Type B pancreatic cell (in vitro differentiated cells): ENCODE results near the gene MEIS3. TPM values are rescaled to one million over a fixed set of nuclear protein-coding genes. Genes with fewer than 3 reads are reported as not detected.

ENCODE experiments used
- DNase-seq: peaks from one replicate; pipeline ENCODE4 v3.0.0; 2021; ENCODE audit warnings: mixed read lengths; ENCODE audit not compliant: unreplicated experiment; ENCODE audit errors: extremely low spot score
- H3K27ac Mint-ChIP-seq: 2 replicates; pipeline ENCODE4 v1.8.0; 2021; ENCODE audit warnings: mild to moderate bottlenecking, mixed read lengths
- H3K27me3 Mint-ChIP-seq: 2 replicates; pipeline ENCODE4 v1.8.0; 2021; ENCODE audit warnings: mixed read lengths
- H3K36me3 Mint-ChIP-seq: 2 replicates; pipeline ENCODE4 v1.8.0; 2021; ENCODE audit warnings: mixed read lengths
- H3K4me1 Mint-ChIP-seq: one replicate; pipeline ENCODE4 v1.8.0; 2021; ENCODE audit warnings: mixed read lengths; ENCODE audit not compliant: unreplicated experiment
- H3K4me3 Mint-ChIP-seq: 2 replicates; pipeline ENCODE4 v1.8.0; 2021; ENCODE audit warnings: mild to moderate bottlenecking, mixed read lengths
- H3K9me3 Mint-ChIP-seq: 2 replicates; pipeline ENCODE4 v1.8.0; 2021; ENCODE audit warnings: mixed read lengths
- total RNA-seq: library from RNA; stranded (reverse); gene quantifications from 2 replicates; pipeline ENCODE4 v1.2.1, GENCODE V29; 2021; ENCODE audit warnings: low replicate concordance
- TF ChIP-seq, protein P1 (sequence below): fragments of 200-600 bp; sonication (generic); conservative IDR thresholded peaks from 2 replicates; pipeline ENCODE4 v1.5.0; 2021; ENCODE audit warnings: antibody characterized with exemption, mild to moderate bottlenecking

The MEIS3 gene
- total RNA-seq, 1 donor from 2014 or later: 43.2 TPM

DNA sequence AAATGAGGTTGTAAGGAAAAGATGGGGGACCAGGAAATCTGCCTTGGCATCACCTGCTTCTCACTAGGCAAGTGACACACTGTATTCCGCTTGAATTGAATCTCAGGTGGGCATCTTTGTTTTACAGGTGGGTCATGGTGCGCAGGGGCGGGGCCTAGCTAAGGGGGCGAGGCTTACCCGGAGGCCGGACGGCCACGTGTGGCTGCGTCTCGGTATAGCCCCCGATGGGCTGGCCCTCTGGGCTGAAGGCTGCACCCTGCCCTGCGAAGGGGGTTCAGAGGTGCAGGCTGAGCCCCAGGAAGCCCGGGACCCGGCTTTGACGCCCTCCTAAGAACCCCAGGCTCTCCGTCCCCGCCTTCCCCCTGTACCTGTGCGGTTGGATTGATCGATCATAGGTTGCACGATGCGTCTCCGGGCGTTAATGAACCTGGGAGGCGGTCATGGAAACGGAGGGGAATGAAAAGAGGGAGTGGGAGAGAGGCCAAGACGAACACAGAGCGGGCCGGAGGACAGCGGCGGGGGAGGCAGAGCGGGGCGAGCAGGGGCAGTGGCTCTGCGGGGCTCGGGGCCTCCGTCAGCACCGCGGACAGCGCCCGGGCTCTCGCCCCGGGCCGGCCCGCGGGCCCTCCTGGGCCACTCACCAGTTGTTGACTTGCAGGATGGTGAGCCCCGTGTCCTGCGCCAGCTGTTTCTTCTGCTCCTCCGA is 12.5 kb downstream of the MEIS3 start:
- Mint-ChIP-seq H3K4me1 (no peaks in the 10 kb centered on the region), H3K36me3 (no peaks in the 10 kb centered on the region), H3K4me3 (no peak overlapping the region), H3K27me3 (peaks cover 27% of the 10 kb centered on the region), H3K9me3 (no peaks in the 10 kb centered on the region), H3K27ac (no peak overlapping the region)
- TF ChIP-seq, protein P1, sequence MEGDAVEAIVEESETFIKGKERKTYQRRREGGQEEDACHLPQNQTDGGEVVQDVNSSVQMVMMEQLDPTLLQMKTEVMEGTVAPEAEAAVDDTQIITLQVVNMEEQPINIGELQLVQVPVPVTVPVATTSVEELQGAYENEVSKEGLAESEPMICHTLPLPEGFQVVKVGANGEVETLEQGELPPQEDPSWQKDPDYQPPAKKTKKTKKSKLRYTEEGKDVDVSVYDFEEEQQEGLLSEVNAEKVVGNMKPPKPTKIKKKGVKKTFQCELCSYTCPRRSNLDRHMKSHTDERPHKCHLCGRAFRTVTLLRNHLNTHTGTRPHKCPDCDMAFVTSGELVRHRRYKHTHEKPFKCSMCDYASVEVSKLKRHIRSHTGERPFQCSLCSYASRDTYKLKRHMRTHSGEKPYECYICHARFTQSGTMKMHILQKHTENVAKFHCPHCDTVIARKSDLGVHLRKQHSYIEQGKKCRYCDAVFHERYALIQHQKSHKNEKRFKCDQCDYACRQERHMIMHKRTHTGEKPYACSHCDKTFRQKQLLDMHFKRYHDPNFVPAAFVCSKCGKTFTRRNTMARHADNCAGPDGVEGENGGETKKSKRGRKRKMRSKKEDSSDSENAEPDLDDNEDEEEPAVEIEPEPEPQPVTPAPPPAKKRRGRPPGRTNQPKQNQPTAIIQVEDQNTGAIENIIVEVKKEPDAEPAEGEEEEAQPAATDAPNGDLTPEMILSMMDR: no peak
- no peak for DNase-seq

DNA sequence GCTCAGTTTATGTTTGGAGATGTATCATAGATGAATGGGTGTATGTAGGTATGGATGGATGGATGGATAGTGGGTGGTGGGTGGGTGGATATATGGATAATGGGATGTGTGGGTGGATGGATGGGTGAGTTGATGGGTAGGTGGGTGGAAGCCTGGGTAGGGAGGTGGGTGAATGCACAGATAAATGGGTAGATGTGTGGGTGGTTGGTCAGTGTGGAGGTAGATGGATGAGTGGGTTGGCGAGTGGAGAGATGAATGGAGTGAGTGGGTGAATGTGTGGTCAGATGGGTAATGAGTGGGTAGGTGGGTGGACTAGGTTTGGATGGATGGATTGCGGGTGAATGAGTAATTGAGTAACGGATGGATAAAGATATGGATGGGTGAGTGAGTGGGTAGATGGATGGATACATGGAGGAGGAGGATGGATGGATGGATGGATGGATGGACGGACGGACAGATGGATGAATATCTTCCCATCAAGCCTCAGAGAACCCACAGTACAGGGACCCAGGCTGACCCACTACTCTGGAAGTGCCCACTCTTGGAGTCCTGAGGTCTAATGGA is 13.4 kb downstream of the MEIS3 start:
- DNase-seq: no peak
- Mint-ChIP-seq H3K9me3 (no peaks in the 10 kb centered on the region), H3K27me3 (peaks cover 27% of the 10 kb centered on the region), H3K4me3 (no peak overlapping the region), H3K36me3 (no peaks in the 10 kb centered on the region), H3K4me1 (no peaks in the 10 kb centered on the region), H3K27ac (no peak overlapping the region)
- TF ChIP-seq, protein P1: no peak

DNA sequence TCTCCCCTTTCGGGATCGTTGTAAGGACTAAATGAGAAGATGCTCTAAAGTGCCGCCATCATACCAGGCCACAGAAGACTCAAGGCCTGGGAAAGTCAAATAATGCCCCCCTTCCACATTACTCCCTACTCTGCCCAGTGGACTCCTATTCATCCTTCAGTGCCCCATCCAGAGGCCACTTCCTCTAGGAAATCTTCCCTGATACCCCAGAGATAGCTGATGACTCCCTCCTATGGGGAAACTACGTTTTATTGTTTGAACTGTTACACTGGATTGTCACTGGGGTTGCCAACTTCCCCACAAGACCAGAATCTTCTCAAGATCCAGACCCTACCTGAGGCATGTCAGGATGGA is 14.2 kb downstream of the MEIS3 start:
- H3K4me1 Mint-ChIP-seq: no peaks in the 10 kb centered on the region
- TF ChIP-seq, protein P1: no peak
- H3K27ac Mint-ChIP-seq: no peak overlapping the region
- no peaks in the 10 kb centered on the region for H3K36me3 Mint-ChIP-seq
- DNase-seq: no peak
- H3K27me3 Mint-ChIP-seq: peaks cover 27% of the 10 kb centered on the region
- no peaks in the 10 kb centered on the region for H3K9me3 Mint-ChIP-seq
- H3K4me3 Mint-ChIP-seq: no peak overlapping the region

DNA sequence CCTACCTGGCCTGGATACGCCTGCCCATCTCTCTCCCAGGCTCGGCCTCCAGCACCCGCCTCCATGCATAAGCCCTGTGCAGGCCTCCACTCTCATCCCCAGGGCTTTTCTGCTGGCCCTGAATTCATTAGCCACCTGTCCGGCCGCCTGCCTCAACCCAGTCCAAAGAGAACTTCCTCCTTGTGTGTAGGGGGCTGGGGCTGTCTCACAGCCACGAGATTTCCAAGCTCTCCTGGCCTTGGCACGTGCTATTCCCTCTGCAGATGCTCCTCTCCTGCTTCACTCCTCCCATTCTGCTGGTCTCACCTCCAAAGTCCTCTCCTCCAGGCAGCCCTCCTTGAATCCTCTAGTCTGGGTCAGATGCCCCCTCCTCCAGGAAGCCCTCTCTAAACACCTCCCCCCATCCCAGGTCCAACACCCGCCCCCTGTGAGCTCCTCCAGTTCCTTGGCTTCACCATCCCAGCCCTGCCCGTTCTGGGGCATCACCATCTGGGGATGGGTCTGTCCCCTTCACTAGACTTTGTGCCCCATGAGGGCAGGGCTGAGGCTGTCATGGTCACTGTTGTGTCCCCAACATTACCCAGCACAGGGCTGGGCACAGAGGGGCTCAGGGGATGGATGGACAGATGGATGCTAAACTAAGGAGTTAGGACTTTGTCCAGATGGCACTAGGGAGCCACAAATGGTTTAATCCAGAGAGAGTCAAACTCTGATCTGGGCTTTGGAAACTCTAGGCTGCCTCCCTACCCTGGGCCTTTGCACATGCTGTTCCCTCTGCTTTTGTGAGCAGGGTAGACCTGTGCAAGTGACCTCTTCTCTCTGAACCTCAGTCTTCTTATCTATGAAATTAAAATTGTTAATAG is 14.8 kb downstream of the MEIS3 start:
- TF ChIP-seq, protein P1: no peak
- Mint-ChIP-seq H3K27ac (no peak overlapping the region), H3K4me1 (no peaks in the 10 kb centered on the region), H3K4me3 (no peak overlapping the region), H3K27me3 (peaks cover 27% of the 10 kb centered on the region), H3K9me3 (no peaks in the 10 kb centered on the region), H3K36me3 (no peaks in the 10 kb centered on the region)
- DNase-seq: no peak

DNA sequence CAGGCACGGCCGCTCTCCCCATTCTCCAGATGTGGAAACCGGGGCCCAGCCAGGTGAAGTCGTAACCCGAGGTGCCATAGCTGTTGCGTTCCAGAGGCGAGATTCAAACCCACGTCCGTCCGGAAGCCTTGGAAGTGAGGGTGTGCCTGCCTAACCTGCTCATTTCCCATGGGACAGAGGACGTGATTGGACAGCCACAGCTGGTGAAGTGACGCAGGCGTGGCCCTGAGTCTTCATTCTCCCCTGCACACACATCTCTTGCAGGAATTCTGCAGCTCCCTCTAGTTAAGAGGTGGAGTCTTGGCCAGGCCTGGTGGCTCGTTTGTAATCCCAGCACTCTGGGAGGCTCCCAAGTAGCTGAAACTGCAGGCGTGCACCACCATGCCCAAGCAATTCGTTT is 16.8 kb downstream of the MEIS3 start:
- TF ChIP-seq, protein P1: no peak
- DNase-seq: no peak
- Mint-ChIP-seq H3K27me3 (peaks cover 28% of the 10 kb centered on the region), H3K27ac (no peak overlapping the region), H3K9me3 (no peaks in the 10 kb centered on the region), H3K36me3 (no peaks in the 10 kb centered on the region), H3K4me3 (no peak overlapping the region), H3K4me1 (peaks cover 13% of the 10 kb centered on the region)
